Measurements from ENCODE around the gene DCBLD1. TPM values are rescaled to one million over a fixed set of nuclear protein-coding genes. Genes with fewer than 3 reads are reported as not detected.

Gene DCBLD1
- polyA plus RNA-seq, 1 donor (not counting 4 experiments of a cell fraction or from before 2014, with no cell fraction given), result 21.7 TPM

- dilution Hi-C loops (cut with MboI; ENCODE audit: extremely low pct_ligation_motif_present, low sequenced_read_pairs), result no loop called here
- peak overlapping the region; percentile 87 for H3K4me2 ChIP-seq (ENCODE audit: control insufficient read depth, extremely low read depth, insufficient read depth, low read depth, low read length)
- no peak for FAIRE-seq
- H3K36me3 ChIP-seq (ENCODE audit: control insufficient read depth in 2 of 2, extremely low read depth in 1 of 2, insufficient read depth in 2 of 2, low read length in 2 of 2), result peaks cover 6 to 7% of the 10 kb centered on the region in 2 experiments
- H3K27me3 ChIP-seq (ENCODE audit: control insufficient read depth, extremely low read depth, insufficient read depth, low read length), result no peaks in the 10 kb centered on the region
- H3K4me3 ChIP-seq (ENCODE audit: control insufficient read depth in 2 of 3, extremely low read depth in 1 of 3, insufficient read depth in 2 of 3, low read depth in 1 of 3, low read length in 3 of 3), result peak overlapping the region; percentile 73 to 87 (median 85)
- no peak for DNase-seq (ENCODE audit: low read depth, low spot score)
- H3K9ac ChIP-seq (ENCODE audit: control insufficient read depth, extremely low read depth, insufficient read depth, low read length), result peak overlapping the region; percentile 92
- H2AFZ ChIP-seq (ENCODE audit: control insufficient read depth, low read length), result peak overlapping the region; percentile 80
- H3K79me2 ChIP-seq (ENCODE audit: control insufficient read depth, insufficient read depth, low read length), result peaks cover 44% of the 10 kb centered on the region
- no peaks in the 10 kb centered on the region for H3K9me3 ChIP-seq (ENCODE audit: control insufficient read depth, low read depth, low read length)
- H4K20me1 ChIP-seq (ENCODE audit: control insufficient read depth, extremely low read depth, insufficient read depth, low read length), result no peaks in the 10 kb centered on the region
- H3K27ac ChIP-seq (ENCODE audit: control insufficient read depth, insufficient read depth, low read length), result peak overlapping the region; percentile 75
- H3K4me1 ChIP-seq (ENCODE audit: control insufficient read depth, extremely low read depth, insufficient read depth, low read length), result peaks cover 22% of the 10 kb centered on the region
- TF ChIP-seq EZH2 (IDR thresholded peaks at IDR 0.05; ENCODE audit: low read length) (no peak), CTCF (optimal IDR thresholded peaks at IDR 0.05 in 1 of 3, IDR thresholded peaks at IDR 0.05 in 1 of 3, conservative IDR thresholded peaks at IDR 0.05 in 1 of 3; ENCODE audit: extremely low read depth in 1 of 3, insufficient read depth in 2 of 3, low read length in 3 of 3) (no peak)
- H3K9me1 ChIP-seq (ENCODE audit: control insufficient read depth, extremely low read depth, insufficient read depth, low read length), result no peaks in the 10 kb centered on the region
Observed at GRCh38 chr6:117483004-117483644, 650 bp downstream of the DCBLD1 start.

GRCh38 chr6:117483645-117484016, 1.2 kb downstream of the DCBLD1 start:
- no peaks in the 10 kb centered on the region for H4K20me1 ChIP-seq (ENCODE audit: control insufficient read depth, extremely low read depth, insufficient read depth, low read length)
- no peaks in the 10 kb centered on the region for H3K27me3 ChIP-seq (ENCODE audit: control insufficient read depth, extremely low read depth, insufficient read depth, low read length)
- dilution Hi-C loops (cut with MboI; ENCODE audit: extremely low pct_ligation_motif_present, low sequenced_read_pairs), result no loop called here
- no peak for FAIRE-seq
- no peaks in the 10 kb centered on the region for H3K9me1 ChIP-seq (ENCODE audit: control insufficient read depth, extremely low read depth, insufficient read depth, low read length)
- H3K9me3 ChIP-seq (ENCODE audit: control insufficient read depth, low read depth, low read length), result no peaks in the 10 kb centered on the region
- H3K9ac ChIP-seq (ENCODE audit: control insufficient read depth, extremely low read depth, insufficient read depth, low read length), result peak overlapping the region; percentile 92
- peaks cover 6 to 7% of the 10 kb centered on the region in 2 experiments for H3K36me3 ChIP-seq (ENCODE audit: control insufficient read depth in 2 of 2, extremely low read depth in 1 of 2, insufficient read depth in 2 of 2, low read length in 2 of 2)
- H3K4me1 ChIP-seq (ENCODE audit: control insufficient read depth, extremely low read depth, insufficient read depth, low read length), result peaks cover 22% of the 10 kb centered on the region
- H2AFZ ChIP-seq (ENCODE audit: control insufficient read depth, low read length), result peak overlapping the region; percentile 80
- peak overlapping the region; percentile 73 to 87 (median 85) for H3K4me3 ChIP-seq (ENCODE audit: control insufficient read depth in 2 of 3, extremely low read depth in 1 of 3, insufficient read depth in 2 of 3, low read depth in 1 of 3, low read length in 3 of 3)
- DNase-seq (ENCODE audit: low read depth, low spot score), result no peak
- H3K4me2 ChIP-seq (ENCODE audit: control insufficient read depth, extremely low read depth, insufficient read depth, low read depth, low read length), result peak overlapping the region; percentile 87
- H3K27ac ChIP-seq (ENCODE audit: control insufficient read depth, insufficient read depth, low read length), result peak overlapping the region; percentile 75
- H3K79me2 ChIP-seq (ENCODE audit: control insufficient read depth, insufficient read depth, low read length), result peaks cover 48% of the 10 kb centered on the region
- TF ChIP-seq CTCF (optimal IDR thresholded peaks at IDR 0.05 in 1 of 3, IDR thresholded peaks at IDR 0.05 in 1 of 3, conservative IDR thresholded peaks at IDR 0.05 in 1 of 3; ENCODE audit: extremely low read depth in 1 of 3, insufficient read depth in 2 of 3, low read length in 3 of 3) (no peak), EZH2 (IDR thresholded peaks at IDR 0.05; ENCODE audit: low read length) (no peak)

Measured in keratinocyte (primary cell).